Neural cell (in vitro differentiated cells): ENCODE results near the gene INPP4B. TPM values are rescaled to one million over a fixed set of nuclear protein-coding genes. Genes with fewer than 3 reads are reported as not detected.

Experiments
- H2AFZ ChIP-seq: fragments of 200-600, 300-800 bp; sonication (generic), shearing (Covaris generic); 2 replicates; pipeline ENCODE4 v1.6.0; 2014; ENCODE audit warnings: low read depth, mild to moderate bottlenecking, antibody characterized with exemption, low read length, moderate library complexity
- H3F3A ChIP-seq: fragments of 200-600 bp; shearing (Covaris generic); 2 replicates; pipeline ENCODE4 v1.6.1; 2016; ENCODE audit warnings: mild to moderate bottlenecking, moderate library complexity, mixed read lengths, antibody characterized with exemption, low read length; ENCODE audit not compliant: insufficient read depth, poor library complexity, severe bottlenecking
- H3K27ac ChIP-seq: fragments of 200-600, 300-800 bp; sonication (generic), shearing (Covaris generic); 2 replicates; pipeline ENCODE4 v1.5.1; 2014; ENCODE audit warnings: mild to moderate bottlenecking, low read length, moderate library complexity
- H3K27me3 ChIP-seq: fragments of 300-800, 200-600 bp; sonication (generic), shearing (Covaris generic); 2 replicates; pipeline ENCODE4 v1.6.0; 2014; ENCODE audit warnings: mild to moderate bottlenecking, low read depth, low read length, moderate library complexity; ENCODE audit not compliant: insufficient read depth
- H3K36me3 ChIP-seq: fragments of 300-800, 200-600 bp; sonication (generic), shearing (Covaris generic); 2 replicates; pipeline ENCODE4 v1.5.1; 2014; ENCODE audit warnings: mild to moderate bottlenecking, antibody characterized with exemption, low read length, moderate library complexity; ENCODE audit not compliant: insufficient read depth
- H3K4me2 ChIP-seq: fragments of 300-800, 200-600 bp; sonication (generic), shearing (Covaris generic); 2 replicates; pipeline ENCODE4 v1.6.0; 2014; ENCODE audit warnings: mild to moderate bottlenecking, low read length
- H3K4me3 ChIP-seq: fragments of 300-800, 200-600 bp; sonication (generic), shearing (Covaris generic); 2 replicates; pipeline ENCODE4 v1.5.1; 2014; ENCODE audit warnings: mild to moderate bottlenecking, low read length, moderate library complexity
- H3K79me2 ChIP-seq: fragments of 200-600 bp; shearing (Covaris generic); replicated peaks from 2 replicates; pipeline ENCODE4 v1.6.0; 2014; ENCODE audit warnings: mild to moderate bottlenecking, low read length, moderate library complexity; ENCODE audit not compliant: insufficient read depth
- H3K9ac ChIP-seq: fragments of 300-800, 200-600 bp; sonication (generic), shearing (Covaris generic); 2 replicates; pipeline ENCODE4 v1.6.1; 2016; ENCODE audit warnings: mild to moderate bottlenecking, low read length, mixed read lengths
- H3K9me2 ChIP-seq: fragments of 200-600 bp; shearing (Covaris generic); 2 replicates; pipeline ENCODE4 v1.6.1; 2016; ENCODE audit warnings: mild to moderate bottlenecking, low read length, mixed read lengths; ENCODE audit not compliant: insufficient read depth
- H3K9me3 ChIP-seq: fragments of 200-600, 300-800 bp; sonication (generic), shearing (Covaris generic); 2 replicates; pipeline ENCODE4 v1.6.1; 2016; ENCODE audit warnings: mild to moderate bottlenecking, mixed run types, low read length, moderate library complexity, mixed read lengths
- H4K20me1 ChIP-seq: fragments of 200-600 bp; shearing (Covaris generic); 2 replicates; pipeline ENCODE4 v1.6.1; 2016; ENCODE audit warnings: mild to moderate bottlenecking, mixed run types; ENCODE audit not compliant: insufficient read depth
- CTCF ChIP-seq: fragments of 450-650 bp; IDR thresholded peaks from 2 replicates; pipeline ENCODE4 v1.5.1; 2014; ENCODE audit warnings: antibody characterized with exemption, mild to moderate bottlenecking, moderate library complexity; ENCODE audit not compliant: poor library complexity, severe bottlenecking
- EP300 ChIP-seq: fragments of 450-650 bp; conservative IDR thresholded peaks from 2 replicates; pipeline ENCODE4 v1.6.1; 2014; ENCODE audit warnings: antibody characterized with exemption, mild to moderate bottlenecking, moderate library complexity; ENCODE audit not compliant: poor library complexity, severe bottlenecking
- EZH2 ChIP-seq: fragments of 200-600, 300-800 bp; shearing (Covaris generic), sonication (generic); IDR thresholded peaks from 2 replicates; pipeline ENCODE4 v1.6.1; 2014; ENCODE audit warnings: antibody characterized with exemption, low read length, borderline replicate concordance, mild to moderate bottlenecking; ENCODE audit not compliant: insufficient read depth, poor library complexity, severe bottlenecking
- MXI1 ChIP-seq: fragments of 450-650 bp; conservative IDR thresholded peaks from 2 replicates; pipeline ENCODE4 v1.6.1; 2014; ENCODE audit warnings: antibody characterized with exemption, mild to moderate bottlenecking; ENCODE audit not compliant: poor library complexity, severe bottlenecking
- POLR2AphosphoS5 ChIP-seq: IDR thresholded peaks from 2 replicates; pipeline ENCODE4 v1.6.1; 2012
- RAD21 ChIP-seq: fragments of 450-650 bp; conservative IDR thresholded peaks from 2 replicates; pipeline ENCODE4 v1.6.1; 2014; ENCODE audit warnings: antibody characterized with exemption, mild to moderate bottlenecking, moderate library complexity
- REST ChIP-seq: IDR thresholded peaks from 2 replicates; pipeline ENCODE4 v1.6.1; 2012; ENCODE audit warnings: borderline replicate concordance
- SMC3 ChIP-seq: fragments of 450-650 bp; conservative IDR thresholded peaks from 2 replicates; pipeline ENCODE4 v1.6.1; 2014; ENCODE audit warnings: antibody characterized with exemption, mild to moderate bottlenecking, moderate library complexity; ENCODE audit not compliant: poor library complexity
- TAF1 ChIP-seq: IDR thresholded peaks from 2 replicates; pipeline ENCODE4 v1.6.1; 2012; ENCODE audit warnings: low read depth
- polyA plus RNA-seq: library from polyadenylated mRNA; depleted of rRNA; stranded (reverse); fragments of >200 nt; gene quantifications from 2 replicates; pipeline ENCODE4 v1.2.3, GENCODE V29; 2014

INPP4B gene
- polyA plus RNA-seq, 1 donor from 2014 or later, result 0.30 TPM

- no peaks in the 10 kb centered on the region for H3K9me3 ChIP-seq
- no peaks in the 10 kb centered on the region for H4K20me1 ChIP-seq
- H3K4me2 ChIP-seq, result no peak overlapping the region
- no peak overlapping the region for H3K9ac ChIP-seq
- no peaks in the 10 kb centered on the region for H3K79me2 ChIP-seq
- H3K27ac ChIP-seq, result no peak overlapping the region
- no peaks in the 10 kb centered on the region for H3K36me3 ChIP-seq
- H3K9me2 ChIP-seq, result no peaks in the 10 kb centered on the region
- no peak overlapping the region for H2AFZ ChIP-seq
- TF ChIP-seq MXI1, result no peak
- TF ChIP-seq EP300, result no peak
- H3K4me3 ChIP-seq, result no peak overlapping the region
- no peaks in the 10 kb centered on the region for H3K27me3 ChIP-seq
- no peaks in the 10 kb centered on the region for H3F3A ChIP-seq
These were observed 132.6 kb downstream of the INPP4B start for GRCh38 chr4:142713282-142714030.

DNA sequence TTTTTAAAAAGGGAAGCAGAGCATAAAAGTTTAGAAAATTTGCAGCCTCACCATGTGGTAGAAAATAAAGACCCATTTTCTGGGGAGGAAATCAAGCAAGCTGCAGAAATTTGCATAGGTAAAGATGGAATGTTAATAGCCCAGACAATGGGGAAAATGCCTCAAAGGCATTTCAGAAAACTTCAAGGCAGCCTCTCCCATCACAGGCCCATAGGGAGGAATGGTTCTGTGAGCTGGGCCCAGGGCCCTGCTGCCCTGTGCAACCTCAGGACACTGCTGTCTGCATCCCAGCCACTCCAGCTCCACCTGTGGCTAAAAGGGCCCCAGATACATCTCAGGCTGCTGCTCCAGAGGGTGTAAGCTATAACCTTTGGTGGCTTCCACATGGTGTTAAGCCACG is 137.9 kb downstream of the INPP4B start:
- Histone ChIP-seq H3F3A (no peaks in the 10 kb centered on the region), H3K27me3 (no peaks in the 10 kb centered on the region), H3K4me2 (no peak overlapping the region), H3K9ac (no peak overlapping the region), H3K36me3 (no peaks in the 10 kb centered on the region), H3K4me3 (no peak overlapping the region), H4K20me1 (no peaks in the 10 kb centered on the region), H3K9me3 (no peaks in the 10 kb centered on the region), H3K9me2 (no peaks in the 10 kb centered on the region), H3K27ac (no peak overlapping the region), H2AFZ (no peak overlapping the region), H3K79me2 (no peaks in the 10 kb centered on the region)
- TF ChIP-seq REST, result no peak
- TF ChIP-seq MXI1, result no peak

- no peaks in the 10 kb centered on the region for H3F3A ChIP-seq
- H2AFZ ChIP-seq, result no peak overlapping the region
- no peak overlapping the region for H3K4me3 ChIP-seq
- H4K20me1 ChIP-seq, result no peaks in the 10 kb centered on the region
- no peaks in the 10 kb centered on the region for H3K9me2 ChIP-seq
- no peak overlapping the region for H3K4me2 ChIP-seq
- no peak overlapping the region for H3K27ac ChIP-seq
- H3K36me3 ChIP-seq, result no peaks in the 10 kb centered on the region
- H3K9me3 ChIP-seq, result no peaks in the 10 kb centered on the region
- TF ChIP-seq EP300, result no peak
- TF ChIP-seq TAF1, result no peak
- TF ChIP-seq POLR2AphosphoS5, result no peak
- TF ChIP-seq SMC3, result no peak
- no peak for TF ChIP-seq MXI1
- no peak for TF ChIP-seq REST
- no peak for TF ChIP-seq RAD21
- TF ChIP-seq CTCF, result no peak
- no peak for TF ChIP-seq EZH2
- H3K79me2 ChIP-seq, result no peaks in the 10 kb centered on the region
- H3K27me3 ChIP-seq, result no peaks in the 10 kb centered on the region
- H3K9ac ChIP-seq, result no peak overlapping the region
These were observed 138.7 kb downstream of the INPP4B start for GRCh38 chr4:142707401-142707800.
